Dermis lymphatic vessel endothelial cell (primary cell): Measurements from ENCODE around the gene PFN4. TPM values are rescaled to one million over a fixed set of nuclear protein-coding genes. Genes with fewer than 3 reads are reported as not detected.

Source experiments
- total RNA-seq: library from RNA; depleted of rRNA; stranded (reverse); fragments of >200 nt; gene quantifications from 2 replicates; pipeline ENCODE4 v1.2.1, GENCODE V29; 2014

PFN4 gene
- 0.17 and 0.76 TPM in 2 replicates for total RNA-seq

GRCh38 chr2:24123195-24123921 is at the start of gene PFN4, which contains the start of gene FAM228B:
TSS of gene PFN4 (minus strand) at chr2:24123334. CDS start at chr2:24122535, 799 bp downstream.
TSS of gene FAM228B (plus strand) at chr2:24123469. CDS start at chr2:24124362, 893 bp downstream.

GRCh38 chr2:24084386-24085199 is 38.5 kb downstream of the PFN4 start, which contains the start of gene TP53I3:
TSS of gene TP53I3 (minus strand) at chr2:24084834. CDS start at chr2:24084326, 508 bp downstream.

GRCh38 chr2:24075915-24076848 is 47.0 kb downstream of the PFN4 start, which contains the start of gene SF3B6:
TSS of gene SF3B6 (minus strand) at chr2:24076326. CDS start at chr2:24076229, 97 bp downstream.

Other genes with a start within 250 kb of the PFN4 start
- 11.1 and 16.7 TPM in 2 replicates for gene ATAD2B, start 196.2 kb downstream of the PFN4 start, total RNA-seq
- 10.6 and 11.5 TPM in 2 replicates for gene UBXN2A, start 182.9 kb downstream of the PFN4 start, total RNA-seq
- gene MFSD2B, start 113.2 kb downstream of the PFN4 start, total RNA-seq: under 0.01 and 0.09 TPM in 2 replicates
- 6.3 and 10.1 TPM in 2 replicates for gene WDCP, start 75.9 kb downstream of the PFN4 start, total RNA-seq
- 8.7 and 10.5 TPM in 2 replicates for gene FKBP1B, start 73.6 kb downstream of the PFN4 start, total RNA-seq
- 115 and 132 TPM in 2 replicates for gene SF3B6, start 47.0 kb downstream of the PFN4 start, total RNA-seq
- gene TP53I3, start 38.5 kb downstream of the PFN4 start, total RNA-seq: 40.9 and 46.1 TPM in 2 replicates
- gene FAM228B, start 135 bp upstream of the PFN4 start, total RNA-seq: 7.3 and 7.4 TPM in 2 replicates
- 0.09 and 0.43 TPM in 2 replicates for gene FAM228A, start 51.7 kb upstream of the PFN4 start, total RNA-seq
- gene ITSN2, start 237.2 kb upstream of the PFN4 start, total RNA-seq: 40.9 and 49.3 TPM in 2 replicates